HG03558 (cell line): Measurements from ENCODE around the gene FBXO30.

Source experiments
- ATAC-seq: cut with Tn5 transposase; IDR thresholded peaks from one replicate; pipeline ENCODE4 v1.9.1; 2021; ENCODE audit warnings: moderate number of reproducible peaks; ENCODE audit not compliant: unreplicated experiment; ENCODE audit errors: extremely low read depth

FBXO30 gene, protein sequence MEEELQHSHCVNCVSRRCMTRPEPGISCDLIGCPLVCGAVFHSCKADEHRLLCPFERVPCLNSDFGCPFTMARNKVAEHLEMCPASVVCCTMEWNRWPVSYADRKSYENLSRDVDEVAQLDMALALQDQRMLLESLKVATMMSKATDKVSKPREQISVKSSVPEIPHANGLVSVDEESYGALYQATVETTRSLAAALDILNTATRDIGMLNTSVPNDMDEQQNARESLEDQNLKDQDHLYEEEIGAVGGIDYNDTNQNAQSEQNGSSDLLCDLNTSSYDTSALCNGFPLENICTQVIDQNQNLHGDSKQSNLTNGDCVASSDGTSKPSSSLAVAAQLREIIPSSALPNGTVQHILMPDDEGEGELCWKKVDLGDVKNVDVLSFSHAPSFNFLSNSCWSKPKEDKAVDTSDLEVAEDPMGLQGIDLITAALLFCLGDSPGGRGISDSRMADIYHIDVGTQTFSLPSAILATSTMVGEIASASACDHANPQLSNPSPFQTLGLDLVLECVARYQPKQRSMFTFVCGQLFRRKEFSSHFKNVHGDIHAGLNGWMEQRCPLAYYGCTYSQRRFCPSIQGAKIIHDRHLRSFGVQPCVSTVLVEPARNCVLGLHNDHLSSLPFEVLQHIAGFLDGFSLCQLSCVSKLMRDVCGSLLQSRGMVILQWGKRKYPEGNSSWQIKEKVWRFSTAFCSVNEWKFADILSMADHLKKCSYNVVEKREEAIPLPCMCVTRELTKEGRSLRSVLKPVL

DNA sequence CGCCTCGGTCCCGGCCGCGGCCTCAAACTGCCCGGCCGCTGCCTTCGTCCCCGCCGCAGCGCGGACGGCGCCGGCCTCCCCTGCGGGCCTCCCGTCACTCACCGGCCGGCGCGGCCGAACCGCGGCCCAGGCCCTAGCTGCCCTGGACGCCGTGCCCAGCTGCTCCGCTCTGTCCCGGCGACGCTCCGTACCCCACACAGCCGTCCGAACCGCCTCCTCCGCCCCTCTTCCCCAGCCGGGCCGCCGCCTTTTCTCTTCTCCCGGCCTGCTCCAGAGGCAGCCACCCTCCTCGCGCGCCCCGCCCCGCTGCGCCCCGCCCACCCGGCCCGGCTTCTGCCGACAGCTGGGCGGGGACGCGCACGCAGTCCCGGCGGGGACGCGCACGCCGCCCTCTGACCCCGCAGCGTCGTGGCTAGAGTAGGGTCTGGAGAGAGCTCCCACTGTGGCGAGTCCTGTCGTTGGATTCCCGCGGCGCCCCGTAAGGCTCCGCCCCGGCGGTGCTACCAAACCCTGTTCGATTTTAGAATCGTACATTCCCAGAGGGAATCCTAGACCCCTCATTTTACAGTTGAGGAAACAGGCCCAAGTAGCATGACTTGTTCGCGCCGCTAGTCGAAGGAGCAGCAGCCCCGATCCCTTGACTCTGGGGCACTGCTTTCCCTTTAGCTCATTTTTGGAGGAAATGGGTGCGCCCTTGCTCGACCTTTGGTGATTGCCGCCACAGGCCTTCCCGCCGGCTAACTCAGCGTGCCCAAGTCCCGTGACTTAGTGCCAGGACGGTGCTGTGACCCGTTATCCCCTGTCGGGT lies at the start of gene FBXO30:
Gene FBXO30, minus strand, starts transcription at position 295 of the 808 bp plus-strand sequence. CDS start 8,390 bp downstream, outside the sequence.
- ATAC-seq, result peak; percentile 49

DNA sequence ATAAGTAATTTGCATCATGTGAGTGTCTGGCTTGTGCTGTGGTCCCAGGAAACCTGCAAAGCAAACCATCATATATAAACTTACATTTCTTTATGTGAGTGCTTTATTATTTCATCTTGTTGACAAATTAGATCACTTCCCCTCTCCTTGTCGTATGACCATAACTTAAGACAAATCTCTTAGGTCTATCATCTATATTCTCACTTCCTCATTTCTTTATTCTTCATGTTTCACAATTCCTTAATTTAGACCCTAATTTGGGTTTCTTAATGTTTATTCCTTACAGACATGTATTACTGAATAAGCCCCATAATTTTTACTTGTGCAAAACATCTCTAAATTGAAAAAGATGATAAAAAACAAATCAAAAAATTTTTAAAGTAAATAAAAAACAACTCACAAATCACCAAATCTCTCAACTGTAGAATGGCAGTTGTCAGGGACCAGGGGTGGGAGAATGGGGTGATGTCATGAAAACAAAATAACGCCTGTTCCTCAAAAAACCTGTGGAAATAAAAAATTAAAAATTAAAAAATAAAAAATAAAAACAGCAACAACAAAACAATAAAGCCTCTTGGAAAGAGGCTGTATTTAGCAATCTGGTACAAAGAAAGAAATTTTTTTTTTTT lies 49.5 kb upstream of the FBXO30 start:
- ATAC-seq, result no peak

DNA sequence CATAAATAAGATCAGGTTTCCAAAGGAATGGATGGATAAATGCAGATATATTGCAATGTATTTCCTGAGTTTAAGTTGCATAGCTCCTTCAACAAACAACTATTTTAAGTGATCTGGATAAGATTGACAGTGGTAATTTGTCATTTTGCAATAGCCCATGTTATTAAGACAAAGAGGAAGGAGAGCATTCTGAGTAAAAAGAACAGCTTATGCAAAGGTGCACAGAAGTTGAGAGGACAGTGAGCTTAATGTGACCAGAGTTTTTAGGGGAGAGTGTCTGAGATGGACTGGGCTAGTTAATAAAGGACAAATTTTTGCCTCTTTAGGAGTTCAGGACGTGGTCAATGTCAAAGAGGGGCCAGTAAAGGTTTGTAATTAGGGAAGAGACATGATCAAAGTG lies 48.8 kb upstream of the FBXO30 start:
- no peak for ATAC-seq

DNA sequence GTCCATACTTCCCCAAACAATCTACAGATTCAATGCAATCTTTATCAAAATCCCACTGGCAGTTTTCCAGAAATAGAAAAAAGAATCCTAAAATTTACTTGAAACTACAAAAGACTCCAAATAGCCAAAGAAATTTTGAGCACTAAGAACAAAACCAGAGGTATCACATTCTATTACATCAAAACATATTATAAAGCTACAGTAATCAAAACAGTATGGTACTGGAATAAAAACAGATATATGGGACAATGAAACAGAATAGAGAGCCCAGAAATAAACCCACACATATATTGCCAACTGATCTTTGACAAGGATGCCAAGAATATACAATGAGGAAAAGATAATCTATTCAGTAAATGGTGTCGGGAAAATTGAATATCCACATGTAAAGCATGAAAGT lies 46.0 kb upstream of the FBXO30 start:
- no peak for ATAC-seq

DNA sequence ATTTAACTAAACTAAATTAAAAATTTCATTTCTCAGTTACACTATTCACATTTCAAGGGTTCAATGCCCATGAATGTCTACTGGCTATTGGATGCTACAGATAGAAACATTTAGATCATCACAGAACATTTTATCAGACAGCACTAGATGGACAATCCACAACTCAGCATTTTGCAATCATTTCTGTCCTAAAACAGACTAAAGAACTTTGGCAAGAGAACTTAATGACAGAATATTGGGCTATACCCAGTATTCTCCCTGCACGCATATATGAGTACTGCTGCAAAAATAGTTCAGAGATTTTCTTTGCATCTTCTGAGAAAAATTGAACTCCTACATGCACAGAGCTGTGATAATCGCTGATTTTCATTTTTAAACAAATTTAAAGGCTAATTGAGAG lies 36.1 kb upstream of the FBXO30 start:
- ATAC-seq, result no peak

DNA sequence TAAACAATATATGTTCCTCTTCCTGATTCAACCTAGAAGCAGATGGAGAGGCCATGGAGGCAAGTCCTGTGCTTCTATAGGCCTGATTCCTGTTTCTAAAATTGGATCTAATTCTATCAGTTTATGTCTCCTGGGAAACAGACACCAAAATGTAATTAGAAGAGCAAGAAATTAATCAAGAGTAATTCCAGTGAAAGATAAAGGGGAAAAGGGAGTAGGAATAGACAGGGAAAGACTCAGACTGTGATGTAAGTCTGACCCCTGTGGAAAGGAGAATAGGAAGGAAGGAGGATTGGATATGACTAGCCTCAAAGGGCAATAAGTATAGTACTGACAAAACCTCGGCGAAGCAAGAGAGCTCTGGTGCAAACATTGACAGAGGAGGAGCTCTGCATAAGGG lies 33.9 kb upstream of the FBXO30 start:
- no peak for ATAC-seq

GRCh38 chr6:145845557-145845956 lies 31.0 kb upstream of the FBXO30 start:
- no peak for ATAC-seq

DNA sequence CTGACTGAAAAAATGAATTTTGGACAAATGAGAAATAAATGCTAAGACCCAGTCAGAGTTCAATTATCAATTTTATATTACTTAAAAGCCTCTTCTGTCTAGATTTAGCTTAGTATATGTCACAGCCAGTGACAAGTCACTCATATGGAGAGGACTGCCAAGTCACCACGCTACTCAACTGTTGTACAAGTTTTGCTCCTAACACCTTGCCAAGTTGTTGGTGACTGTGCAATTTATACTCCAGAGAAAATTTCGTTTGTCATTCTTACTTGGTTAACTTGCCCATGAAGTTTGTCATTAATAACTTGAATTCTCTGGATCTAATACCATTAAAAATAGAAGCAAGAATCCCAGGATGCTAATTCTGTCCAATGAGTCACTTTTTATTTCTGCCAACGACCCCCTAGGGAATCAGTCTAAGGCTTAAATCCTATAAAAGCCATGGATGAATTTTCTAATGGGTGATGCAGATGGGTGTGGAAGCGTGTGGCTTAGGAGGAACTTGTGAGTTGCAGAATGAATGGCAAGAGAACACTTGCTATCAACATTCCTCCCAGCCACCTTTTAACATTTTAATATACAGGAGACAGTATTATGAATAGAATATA lies 30.4 kb upstream of the FBXO30 start:
- no peak for ATAC-seq

DNA sequence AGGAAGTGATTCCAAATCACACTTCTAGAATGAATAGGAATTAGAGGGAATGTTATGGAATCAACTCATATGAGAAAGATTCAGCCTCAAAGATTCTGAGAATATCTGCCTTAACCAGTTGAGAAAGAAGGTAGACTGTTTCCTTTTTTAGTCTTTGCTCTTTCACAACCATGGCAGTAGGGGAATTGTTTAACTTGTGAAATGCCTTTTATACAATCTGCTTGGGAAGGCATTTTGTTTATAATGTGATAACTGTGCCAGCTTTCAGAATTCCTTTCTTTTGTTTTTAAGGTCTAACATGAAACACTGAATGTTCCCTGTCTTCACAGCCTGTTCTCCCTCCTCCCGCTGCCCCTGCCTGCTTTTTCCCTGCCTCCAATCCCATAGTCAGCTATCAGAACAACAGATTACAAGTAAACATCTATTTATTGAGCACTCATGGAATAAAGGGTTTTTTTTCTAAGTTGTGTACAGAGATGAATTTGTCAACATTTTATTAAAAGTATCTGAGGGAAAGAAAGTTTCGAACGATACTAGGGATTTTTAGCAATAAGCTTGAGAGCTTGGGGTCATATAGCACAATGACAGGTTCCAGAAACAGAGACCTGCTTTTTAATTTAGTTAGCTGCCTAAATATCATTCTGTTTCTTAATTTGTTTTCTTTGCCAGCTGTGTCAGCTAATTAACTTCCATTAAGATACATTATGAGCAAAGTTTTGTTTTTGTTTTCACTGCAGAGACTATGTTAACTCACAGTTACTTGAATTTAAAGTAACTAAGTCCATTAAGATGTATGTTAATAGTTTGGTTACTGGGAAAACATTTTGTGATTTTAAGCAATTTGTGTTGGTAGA lies 28.3 kb upstream of the FBXO30 start:
- no peak for ATAC-seq

- ATAC-seq, result no peak
These were observed 27.1 kb upstream of the FBXO30 start for GRCh38 chr6:145841668-145842067.

DNA sequence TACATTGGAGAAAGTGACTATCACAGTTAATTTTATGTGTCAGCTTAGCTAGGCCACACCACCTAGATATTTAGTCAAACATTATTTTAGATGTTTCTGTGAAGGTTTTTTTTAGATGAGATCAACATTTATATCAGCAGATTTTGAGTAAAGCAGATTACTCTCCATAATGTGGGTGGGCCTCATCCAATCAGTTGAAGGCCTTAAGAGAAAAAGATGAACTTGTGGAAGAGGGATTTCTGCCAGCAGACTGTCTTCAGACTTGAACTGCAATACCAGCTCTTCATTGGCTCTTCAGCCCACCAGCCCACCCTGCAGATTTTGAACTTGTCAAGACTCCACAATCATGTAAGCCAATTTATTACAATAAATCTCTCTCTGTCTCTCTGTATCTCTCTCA lies 25.1 kb upstream of the FBXO30 start:
- no peak for ATAC-seq

DNA sequence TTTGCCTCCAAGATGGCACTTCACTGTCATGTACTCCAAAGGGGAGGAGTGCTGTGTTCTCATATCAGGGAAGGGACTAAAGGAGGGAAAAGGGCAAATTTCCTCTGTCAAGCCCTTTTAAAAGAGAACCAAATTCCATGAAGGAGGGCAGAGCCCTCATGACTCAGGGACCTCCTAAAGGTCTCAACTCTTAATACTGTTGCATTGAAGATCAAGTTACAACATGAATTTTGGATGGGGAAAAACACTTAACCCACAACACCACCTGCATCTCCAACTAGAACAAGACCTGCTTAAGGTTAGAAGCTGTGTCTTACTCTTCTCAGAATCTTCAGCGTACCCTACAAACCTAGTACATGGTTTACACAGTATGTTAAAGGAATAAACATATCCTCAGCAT lies 23.7 kb upstream of the FBXO30 start:
- no peak for ATAC-seq

DNA sequence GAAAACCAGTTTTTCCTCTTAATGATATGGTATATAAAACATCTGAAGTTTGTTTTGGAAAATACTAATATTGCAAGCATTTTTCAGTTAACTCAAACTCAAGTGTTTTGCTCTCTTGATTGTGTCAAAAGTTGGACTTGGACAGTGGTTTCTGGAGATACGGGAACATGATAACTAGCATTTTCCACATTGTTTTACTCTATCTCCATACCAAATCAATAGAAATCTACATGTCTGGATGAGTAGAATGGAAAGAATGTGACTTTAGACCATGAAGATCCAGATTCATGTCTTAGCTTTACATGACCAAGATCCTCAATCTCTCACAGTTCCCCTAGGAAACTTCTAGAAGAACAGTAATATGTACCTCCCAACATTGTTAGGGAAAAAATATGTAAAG lies 22.2 kb upstream of the FBXO30 start:
- ATAC-seq, result no peak

GRCh38 chr6:145836170-145836569 lies 21.6 kb upstream of the FBXO30 start:
- no peak for ATAC-seq

- ATAC-seq, result no peak
These were observed 16.0 kb upstream of the FBXO30 start for GRCh38 chr6:145830612-145831011.

- ATAC-seq, result no peak
These were observed 15.4 kb upstream of the FBXO30 start for GRCh38 chr6:145829950-145830349.

- no peak for ATAC-seq
These were observed 14.5 kb upstream of the FBXO30 start for GRCh38 chr6:145829102-145829501.

DNA sequence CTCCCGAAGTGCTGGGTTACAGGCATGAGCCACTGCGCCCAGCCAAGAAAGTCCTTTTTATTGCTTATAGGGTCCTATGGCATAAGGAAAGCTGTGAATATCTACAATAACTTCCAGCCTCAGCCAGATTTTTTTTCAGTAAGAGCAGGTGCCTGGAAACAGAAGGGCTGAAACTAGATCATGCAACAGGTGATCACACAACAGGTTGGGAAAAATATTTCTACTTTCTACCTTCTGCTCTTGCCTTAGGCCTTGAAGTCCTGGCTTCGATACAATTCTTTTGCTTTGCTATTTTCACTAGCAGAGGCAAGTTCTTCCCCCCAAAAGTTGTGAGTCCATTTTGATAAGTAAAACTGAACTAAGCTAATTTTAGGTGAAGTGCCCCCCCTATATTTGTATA lies 9.7 kb upstream of the FBXO30 start:
- no peak for ATAC-seq

DNA sequence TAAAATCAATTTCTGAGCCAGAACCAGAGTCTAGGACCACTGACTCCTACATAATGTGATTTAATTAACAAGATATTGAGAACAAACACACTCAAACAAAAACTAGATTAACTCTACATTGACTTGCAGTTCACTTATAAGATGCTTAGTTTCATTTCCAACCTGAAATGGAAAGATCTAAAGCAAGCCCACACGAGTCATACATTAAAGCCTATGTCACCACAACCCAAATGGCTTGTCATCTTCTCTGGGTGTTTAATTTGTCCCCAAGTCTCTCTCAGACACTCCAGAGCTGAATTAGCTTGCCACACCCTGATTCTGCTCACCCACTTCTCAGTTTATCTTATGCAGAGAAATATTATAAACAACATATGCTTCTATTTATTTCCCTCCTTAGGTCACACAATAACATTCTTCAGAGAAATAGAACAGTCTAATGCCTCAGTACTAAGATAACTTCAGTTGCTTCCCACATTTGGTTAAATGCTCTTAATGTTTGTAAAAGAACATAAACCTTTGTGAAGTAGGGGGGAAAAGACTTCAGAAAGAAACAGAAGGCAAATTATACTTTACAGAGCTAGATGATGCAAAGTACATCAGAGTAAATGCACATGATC lies 8.8 kb upstream of the FBXO30 start:
- no peak for ATAC-seq
